ENCODE data around the gene PSAPL1. TPM values are rescaled to one million over a fixed set of nuclear protein-coding genes. Genes with fewer than 3 reads are reported as not detected.

Gene PSAPL1
- total RNA-seq, 3 donors from 2014 or later (not counting 1 experiment from before 2014, with no cell fraction given) = not detected

GRCh38 chr4:7398104-7398423 is 36.7 kb downstream of the PSAPL1 start:
- intact Hi-C loops (cut with micrococcal nuclease) = no loop called here
- H3K4me1 ChIP-seq (ENCODE audit: control insufficient read depth, insufficient read depth, low read length) = peaks cover 11% of the 10 kb centered on the region
- peaks cover 38 to 45% of the 10 kb centered on the region in 2 donors for H3K27me3 Mint-ChIP-seq (ENCODE audit: low read depth in 2 of 2)
- H3K4me3 ChIP-seq (ENCODE audit: low read length) = no peak overlapping the region
- 15% methylated on average over 6 of the region's 6 CpGs for WGBS (ENCODE audit: insufficient coverage)
- H3K36me3 ChIP-seq (ENCODE audit: control insufficient read depth, insufficient read depth, low read length) = no peaks in the 10 kb centered on the region
- H3K4me1 Mint-ChIP-seq = peaks cover 0 to 11% of the 10 kb centered on the region in 2 donors
- peaks cover 7% of the 10 kb centered on the region for H3K27me3 ChIP-seq (ENCODE audit: control insufficient read depth, insufficient read depth, low read length)
- no peaks in the 10 kb centered on the region for H3K36me3 Mint-ChIP-seq
- no peaks in the 10 kb centered on the region for H3K9me3 ChIP-seq (ENCODE audit: control insufficient read depth, insufficient read depth, low read length)
- DNase-seq (no peak), ATAC-seq (no peak)
- no peak overlapping the region for H3K27ac Mint-ChIP-seq
- H3K9me3 Mint-ChIP-seq = peaks cover 4 to 8% of the 10 kb centered on the region in 2 donors
- TF ChIP-seq, protein P1, sequence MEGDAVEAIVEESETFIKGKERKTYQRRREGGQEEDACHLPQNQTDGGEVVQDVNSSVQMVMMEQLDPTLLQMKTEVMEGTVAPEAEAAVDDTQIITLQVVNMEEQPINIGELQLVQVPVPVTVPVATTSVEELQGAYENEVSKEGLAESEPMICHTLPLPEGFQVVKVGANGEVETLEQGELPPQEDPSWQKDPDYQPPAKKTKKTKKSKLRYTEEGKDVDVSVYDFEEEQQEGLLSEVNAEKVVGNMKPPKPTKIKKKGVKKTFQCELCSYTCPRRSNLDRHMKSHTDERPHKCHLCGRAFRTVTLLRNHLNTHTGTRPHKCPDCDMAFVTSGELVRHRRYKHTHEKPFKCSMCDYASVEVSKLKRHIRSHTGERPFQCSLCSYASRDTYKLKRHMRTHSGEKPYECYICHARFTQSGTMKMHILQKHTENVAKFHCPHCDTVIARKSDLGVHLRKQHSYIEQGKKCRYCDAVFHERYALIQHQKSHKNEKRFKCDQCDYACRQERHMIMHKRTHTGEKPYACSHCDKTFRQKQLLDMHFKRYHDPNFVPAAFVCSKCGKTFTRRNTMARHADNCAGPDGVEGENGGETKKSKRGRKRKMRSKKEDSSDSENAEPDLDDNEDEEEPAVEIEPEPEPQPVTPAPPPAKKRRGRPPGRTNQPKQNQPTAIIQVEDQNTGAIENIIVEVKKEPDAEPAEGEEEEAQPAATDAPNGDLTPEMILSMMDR (IDR thresholded peaks at IDR 0.05) = no peak
- H3K27ac ChIP-seq (ENCODE audit: low read length) = no peak overlapping the region
- no peak overlapping the region for H3K4me3 Mint-ChIP-seq

DNA sequence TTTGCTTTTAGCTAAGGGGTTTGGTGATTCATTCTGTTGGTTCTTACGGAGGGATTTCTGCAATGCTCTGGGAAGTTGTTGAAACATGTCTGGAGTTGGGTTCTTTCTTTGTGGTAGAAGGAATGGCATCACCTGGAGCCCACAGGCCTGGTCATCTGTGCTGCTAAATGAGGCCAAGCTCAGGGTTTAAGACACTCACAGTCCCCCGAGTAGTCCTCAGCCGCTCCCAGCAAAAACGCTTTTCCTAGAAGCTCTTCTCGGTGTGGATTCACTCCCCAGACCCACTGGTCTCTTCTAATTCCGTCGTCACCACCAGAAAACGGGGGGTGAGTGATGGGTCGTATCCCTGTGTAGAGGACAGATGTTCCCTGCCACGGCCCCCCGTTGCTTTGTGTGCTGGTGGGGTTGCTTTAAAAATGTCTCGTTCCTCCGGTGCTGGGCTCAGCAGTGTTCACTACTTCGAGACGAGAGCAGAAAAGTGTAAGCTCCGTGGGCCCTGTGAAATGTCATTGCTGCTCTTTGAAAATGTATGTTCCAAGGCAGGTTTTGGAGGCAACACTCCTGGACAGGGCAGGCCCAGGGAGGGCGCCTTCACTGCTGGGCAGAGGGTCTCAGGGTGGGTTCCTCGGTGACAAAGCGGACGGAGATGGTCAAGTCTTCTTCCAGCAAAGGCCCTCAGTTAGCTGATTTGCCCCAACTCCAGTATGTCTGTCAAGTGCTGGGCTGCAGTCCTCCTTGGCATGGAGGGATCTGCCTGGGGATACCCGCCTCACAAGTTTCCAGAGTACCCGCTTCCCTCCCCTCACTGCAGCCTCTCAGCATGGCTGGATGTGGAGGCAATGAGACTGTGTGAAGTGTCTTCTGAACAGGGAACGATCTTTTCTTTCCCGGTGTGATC is 37.3 kb downstream of the PSAPL1 start:
- Histone ChIP-seq H3K27ac (ENCODE audit: low read length) (no peak overlapping the region), H3K4me3 (ENCODE audit: low read length) (no peak overlapping the region), H3K4me1 (ENCODE audit: control insufficient read depth, insufficient read depth, low read length) (peaks cover 11% of the 10 kb centered on the region), H3K9me3 (ENCODE audit: control insufficient read depth, insufficient read depth, low read length) (no peaks in the 10 kb centered on the region), H3K36me3 (ENCODE audit: control insufficient read depth, insufficient read depth, low read length) (no peaks in the 10 kb centered on the region), H3K27me3 (ENCODE audit: control insufficient read depth, insufficient read depth, low read length) (peaks cover 7% of the 10 kb centered on the region)
- WGBS (ENCODE audit: insufficient coverage) = 78% methylated on average over 24 of the region's 24 CpGs
- H3K4me3 Mint-ChIP-seq = no peak overlapping the region
- intact Hi-C loops (cut with micrococcal nuclease) = no loop called here
- ATAC-seq (no peak), DNase-seq (no peak)
- H3K27ac Mint-ChIP-seq = no peak overlapping the region
- peaks cover 0 to 11% of the 10 kb centered on the region in 2 donors for H3K4me1 Mint-ChIP-seq
- H3K9me3 Mint-ChIP-seq = peaks cover 4 to 8% of the 10 kb centered on the region in 2 donors
- peaks cover 32 to 40% of the 10 kb centered on the region in 2 donors for H3K27me3 Mint-ChIP-seq (ENCODE audit: low read depth in 2 of 2)
- no peaks in the 10 kb centered on the region for H3K36me3 Mint-ChIP-seq
- TF ChIP-seq, protein P1 (IDR thresholded peaks at IDR 0.05) = no peak

DNA sequence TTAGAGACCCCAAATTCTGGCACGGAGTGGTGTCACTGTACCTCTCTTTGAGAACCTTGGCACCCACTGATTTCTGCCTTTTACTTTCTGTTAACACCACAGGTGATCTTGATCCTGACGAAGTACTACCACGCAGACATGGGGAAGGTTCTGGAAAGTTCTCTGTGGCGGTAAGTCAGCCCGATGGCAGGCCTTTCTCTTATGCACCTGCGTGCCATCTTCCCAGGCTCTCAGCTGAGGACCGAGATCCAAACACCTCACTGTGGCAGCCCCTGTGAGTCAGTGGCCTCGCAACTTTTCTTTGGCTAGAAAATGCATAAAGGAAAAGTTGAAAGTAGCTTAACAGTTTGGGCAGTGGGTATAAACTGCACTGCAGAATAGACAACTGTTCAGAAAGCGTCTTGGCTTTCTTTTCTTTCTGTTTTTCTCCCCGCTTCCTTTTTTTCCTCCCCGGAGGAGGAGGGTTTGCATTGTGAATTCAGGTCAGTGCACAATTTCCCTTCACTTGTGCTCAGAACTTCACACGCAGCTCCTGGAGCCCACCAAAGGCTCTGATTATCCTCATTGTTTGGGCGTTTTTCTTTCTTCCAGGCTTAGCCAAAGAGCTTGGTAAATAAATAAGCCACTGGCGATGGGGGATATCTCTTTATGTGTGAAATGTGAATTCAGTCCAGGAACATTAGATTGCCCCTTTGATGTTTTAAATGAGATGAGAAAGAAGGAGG is 38.4 kb downstream of the PSAPL1 start:
- TF ChIP-seq, protein P1 (IDR thresholded peaks at IDR 0.05) = no peak
- H3K9me3 ChIP-seq (ENCODE audit: control insufficient read depth, insufficient read depth, low read length) = no peaks in the 10 kb centered on the region

More for the DNA sequence above, 38.4 kb downstream of the PSAPL1 start:
- H3K27me3 Mint-ChIP-seq (ENCODE audit: low read depth in 2 of 2) = peaks cover 32 to 38% of the 10 kb centered on the region in 2 donors
- intact Hi-C loops (cut with micrococcal nuclease) = no loop called here
- Histone ChIP-seq H3K36me3 (ENCODE audit: control insufficient read depth, insufficient read depth, low read length) (no peaks in the 10 kb centered on the region), H3K4me3 (ENCODE audit: low read length) (no peak overlapping the region), H3K4me1 (ENCODE audit: control insufficient read depth, insufficient read depth, low read length) (peaks cover 11% of the 10 kb centered on the region), H3K27ac (ENCODE audit: low read length) (no peak overlapping the region), H3K27me3 (ENCODE audit: control insufficient read depth, insufficient read depth, low read length) (peaks cover 7% of the 10 kb centered on the region)
- 85% methylated on average over 14 of the region's 14 CpGs for WGBS (ENCODE audit: insufficient coverage)
- H3K4me3 Mint-ChIP-seq = no peak overlapping the region
- H3K27ac Mint-ChIP-seq = no peak overlapping the region
- no peaks in the 10 kb centered on the region for H3K36me3 Mint-ChIP-seq
- no peak for DNase-seq
- no peak for ATAC-seq
- H3K4me1 Mint-ChIP-seq = peaks cover 0 to 11% of the 10 kb centered on the region in 2 donors
- peaks cover 4 to 8% of the 10 kb centered on the region in 2 donors for H3K9me3 Mint-ChIP-seq
